Measurements from ENCODE around the gene PCDHA5.
A peak's percentile ranks its signal among the peaks of the same experiment; 100 is the strongest.
"Not testable (repeated sequence)": the region's sequence is repeated elsewhere in the genome, so short reads cannot be mapped to it uniquely, and the experiment has no call there.

Gene PCDHA5

DNA sequence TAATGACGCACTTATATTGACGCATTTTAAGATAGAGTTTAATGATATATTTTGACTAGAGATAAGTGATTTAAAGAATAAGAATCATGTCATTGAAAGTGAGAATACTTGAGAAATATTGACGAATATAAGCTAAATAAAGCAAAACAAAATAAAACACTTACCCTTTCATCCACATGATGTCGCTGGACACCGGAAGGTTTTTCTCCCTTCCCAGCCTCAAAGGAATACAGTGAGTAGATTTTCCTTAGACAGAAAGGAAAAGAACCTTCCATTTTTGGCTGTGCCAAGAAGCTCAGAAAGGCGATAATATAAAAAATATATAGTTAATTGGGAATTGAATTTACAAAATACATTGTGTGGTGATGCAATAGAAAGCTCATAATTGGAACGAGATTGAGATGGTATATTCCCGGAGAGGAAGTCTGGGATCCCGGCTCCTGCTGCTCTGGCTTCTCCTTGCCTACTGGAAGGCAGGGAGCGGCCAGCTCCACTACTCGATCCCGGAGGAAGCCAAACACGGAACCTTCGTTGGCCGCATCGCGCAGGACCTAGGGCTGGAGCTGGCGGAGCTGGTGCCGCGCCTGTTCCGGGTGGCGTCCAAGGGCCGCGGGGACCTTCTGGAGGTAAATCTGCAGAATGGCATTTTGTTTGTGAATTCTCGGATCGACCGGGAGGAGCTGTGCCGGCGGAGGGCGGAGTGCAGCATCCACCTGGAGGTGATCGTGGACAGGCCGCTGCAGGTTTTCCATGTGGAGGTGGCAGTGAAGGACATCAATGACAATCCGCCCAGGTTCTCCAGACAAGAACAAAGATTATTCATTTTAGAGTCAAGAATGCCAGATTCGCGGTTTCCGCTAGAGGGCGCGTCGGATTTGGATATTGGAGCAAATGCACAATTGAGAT lies at the start of gene PCDHA5:
PCDHA5 (plus strand) TSS at position 239 of the 906 bp plus-strand sequence.
- no peak for DNase-seq (ENCODE audit: low spot score)

DNA sequence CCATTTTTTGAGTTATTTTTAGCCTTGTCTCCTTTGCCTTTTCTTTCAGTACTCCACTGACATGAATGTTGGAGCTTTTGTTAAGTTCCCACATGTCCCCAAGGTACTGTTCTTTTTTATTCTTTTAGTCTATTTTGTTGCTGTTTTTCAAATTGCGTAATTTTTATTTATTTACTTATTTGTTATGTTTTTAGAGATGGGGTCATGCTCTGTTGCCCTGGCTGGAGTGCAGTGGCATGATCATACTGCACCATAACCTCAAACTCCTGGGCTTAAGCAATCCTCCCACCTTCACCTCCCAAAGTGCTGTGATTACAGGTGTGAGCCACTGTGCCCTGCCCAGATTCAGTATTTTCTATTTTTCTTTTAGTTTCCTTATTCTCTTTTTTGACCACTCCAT lies 40.9 kb upstream of the PCDHA5 start:
- no peak for DNase-seq (ENCODE audit: low spot score)

DNA sequence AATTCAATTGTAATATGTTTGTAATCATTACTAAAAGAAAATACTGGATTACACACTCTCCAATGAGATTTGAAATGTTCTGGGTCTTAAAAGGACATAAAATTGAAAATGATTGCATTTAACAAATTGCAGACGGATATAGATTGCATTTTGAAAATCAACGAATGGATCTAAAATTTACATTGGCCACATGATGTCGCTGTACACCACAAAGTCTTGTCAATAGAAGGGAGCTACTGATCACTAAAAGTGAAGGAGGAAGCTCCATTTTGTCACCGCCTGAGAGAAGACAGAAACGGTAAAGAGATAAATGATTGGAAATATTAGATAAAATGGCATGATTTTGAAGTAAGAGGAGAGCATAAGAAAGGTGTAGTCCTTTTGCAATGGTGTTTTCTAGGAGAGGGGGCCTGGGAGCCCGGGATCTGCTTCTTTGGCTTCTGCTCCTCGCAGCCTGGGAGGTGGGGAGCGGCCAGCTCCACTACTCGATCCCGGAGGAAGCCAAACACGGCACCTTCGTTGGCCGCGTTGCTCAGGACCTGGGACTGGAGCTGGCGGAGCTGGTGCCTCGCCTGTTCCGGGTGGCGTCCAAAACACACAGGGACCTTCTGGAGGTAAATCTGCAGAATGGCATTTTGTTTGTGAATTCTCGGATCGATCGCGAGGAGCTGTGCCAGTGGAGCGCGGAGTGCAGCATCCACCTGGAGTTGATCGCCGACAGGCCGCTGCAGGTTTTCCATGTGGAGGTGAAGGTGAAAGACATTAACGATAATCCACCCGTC lies 35.3 kb upstream of the PCDHA5 start, which contains the start of gene PCDHA1:
PCDHA1 (plus strand) TSS at position 236 of the 782 bp plus-strand sequence.
- DNase-seq (ENCODE audit: low spot score) = no peak

DNA sequence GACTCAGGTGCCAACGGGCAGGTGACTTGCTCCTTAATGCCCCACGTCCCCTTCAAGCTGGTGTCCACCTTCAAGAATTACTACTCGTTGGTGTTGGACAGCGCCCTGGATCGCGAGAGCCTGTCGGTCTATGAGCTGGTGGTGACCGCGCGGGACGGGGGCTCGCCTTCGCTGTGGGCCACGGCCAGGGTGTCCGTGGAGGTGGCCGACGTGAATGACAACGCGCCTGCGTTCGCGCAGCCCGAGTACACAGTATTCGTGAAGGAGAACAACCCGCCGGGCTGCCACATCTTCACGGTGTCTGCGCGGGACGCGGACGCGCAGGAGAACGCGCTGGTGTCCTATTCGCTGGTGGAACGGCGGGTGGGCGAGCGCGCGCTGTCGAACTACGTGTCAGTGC lies 34.0 kb upstream of the PCDHA5 start:
- DNase-seq (ENCODE audit: low spot score) = not testable (repeated sequence)

DNA sequence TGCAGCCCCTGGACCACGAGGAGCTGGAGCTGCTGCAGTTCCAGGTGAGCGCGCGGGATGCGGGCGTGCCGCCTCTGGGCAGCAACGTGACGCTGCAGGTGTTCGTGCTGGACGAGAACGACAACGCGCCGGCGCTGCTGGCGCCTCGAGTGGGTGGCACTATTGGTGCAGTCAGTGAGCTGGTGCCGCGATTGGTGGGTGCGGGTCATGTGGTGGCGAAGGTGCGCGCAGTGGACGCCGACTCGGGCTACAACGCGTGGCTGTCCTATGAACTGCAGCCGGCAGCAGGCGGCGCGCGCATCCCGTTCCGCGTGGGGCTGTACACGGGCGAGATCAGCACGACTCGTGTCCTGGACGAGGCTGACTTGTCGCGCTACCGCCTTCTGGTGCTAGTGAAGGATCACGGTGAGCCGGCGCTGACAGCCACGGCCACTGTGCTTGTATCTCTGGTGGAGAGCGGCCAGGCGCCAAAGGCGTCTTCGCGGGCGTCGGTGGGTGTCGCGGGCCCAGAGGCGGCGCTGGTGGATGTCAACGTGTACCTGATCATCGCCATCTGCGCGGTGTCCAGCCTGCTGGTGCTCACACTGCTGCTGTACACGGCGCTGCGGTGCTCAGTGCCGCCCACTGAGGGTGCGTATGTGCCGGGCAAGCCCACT lies 33.4 kb upstream of the PCDHA5 start:
- DNase-seq (ENCODE audit: low spot score) = not testable (repeated sequence)

DNA sequence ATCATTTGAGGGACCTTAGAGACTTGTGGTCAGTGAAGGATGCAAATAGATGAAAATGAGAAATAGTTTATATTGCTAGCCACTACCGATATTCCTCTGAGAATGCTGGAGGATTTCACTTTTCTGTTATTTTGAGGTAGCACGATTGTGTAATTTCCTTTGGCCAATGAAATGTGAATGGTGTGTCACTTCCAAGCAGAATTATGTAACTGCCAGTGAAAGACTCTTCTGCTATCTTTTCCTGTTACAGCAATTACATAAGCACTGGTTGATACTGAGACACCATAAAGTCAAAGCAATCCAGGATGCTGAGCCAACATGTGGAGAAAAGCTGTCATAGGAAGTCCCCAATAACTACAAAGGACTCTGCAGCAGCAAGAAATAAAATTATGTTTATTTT lies 30.3 kb upstream of the PCDHA5 start:
- DNase-seq (ENCODE audit: low spot score) = no peak

DNA sequence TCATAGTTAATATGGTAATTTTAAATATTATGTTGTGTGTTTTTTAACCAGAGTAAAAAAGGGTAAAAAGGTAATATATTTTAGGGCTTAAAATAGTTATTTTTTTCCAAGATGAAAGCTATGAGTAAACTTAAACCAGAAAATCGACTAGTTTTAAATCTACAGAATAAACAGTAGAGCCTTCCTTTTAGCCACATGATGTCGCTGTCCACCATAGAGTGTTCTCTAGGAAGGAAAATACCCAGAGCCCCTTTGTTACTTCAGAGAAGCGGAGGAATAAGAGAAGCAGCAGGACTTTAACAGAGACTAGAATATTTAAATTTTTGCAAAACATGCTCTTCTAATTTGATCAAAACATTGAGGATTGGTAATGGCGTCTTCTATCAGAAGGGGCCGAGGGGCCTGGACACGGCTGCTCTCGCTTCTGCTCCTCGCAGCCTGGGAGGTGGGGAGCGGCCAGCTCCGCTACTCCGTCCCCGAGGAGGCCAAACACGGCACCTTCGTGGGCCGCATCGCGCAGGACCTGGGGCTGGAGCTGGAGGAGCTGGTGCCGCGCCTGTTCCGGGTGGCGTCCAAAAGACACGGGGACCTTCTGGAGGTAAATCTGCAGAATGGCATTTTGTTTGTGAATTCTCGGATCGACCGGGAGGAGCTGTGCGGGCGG lies 26.7 kb upstream of the PCDHA5 start, which contains the start of gene PCDHA2:
PCDHA2 (plus strand) TSS at position 258 of the 664 bp plus-strand sequence.
- no peak for DNase-seq (ENCODE audit: low spot score)

DNA sequence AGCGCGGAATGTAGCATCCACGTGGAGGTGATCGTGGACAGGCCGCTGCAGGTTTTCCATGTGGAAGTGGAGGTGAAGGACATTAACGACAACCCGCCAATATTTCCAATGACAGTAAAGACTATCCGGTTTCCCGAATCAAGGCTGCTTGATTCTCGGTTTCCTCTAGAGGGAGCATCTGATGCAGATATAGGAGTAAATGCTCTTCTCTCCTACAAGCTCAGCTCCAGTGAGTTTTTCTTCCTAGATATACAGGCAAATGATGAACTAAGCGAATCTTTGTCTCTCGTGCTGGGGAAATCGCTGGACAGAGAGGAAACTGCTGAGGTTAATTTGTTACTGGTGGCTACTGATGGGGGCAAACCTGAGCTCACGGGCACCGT lies 26.2 kb upstream of the PCDHA5 start:
- peak; percentile 6 for DNase-seq (ENCODE audit: low spot score)

DNA sequence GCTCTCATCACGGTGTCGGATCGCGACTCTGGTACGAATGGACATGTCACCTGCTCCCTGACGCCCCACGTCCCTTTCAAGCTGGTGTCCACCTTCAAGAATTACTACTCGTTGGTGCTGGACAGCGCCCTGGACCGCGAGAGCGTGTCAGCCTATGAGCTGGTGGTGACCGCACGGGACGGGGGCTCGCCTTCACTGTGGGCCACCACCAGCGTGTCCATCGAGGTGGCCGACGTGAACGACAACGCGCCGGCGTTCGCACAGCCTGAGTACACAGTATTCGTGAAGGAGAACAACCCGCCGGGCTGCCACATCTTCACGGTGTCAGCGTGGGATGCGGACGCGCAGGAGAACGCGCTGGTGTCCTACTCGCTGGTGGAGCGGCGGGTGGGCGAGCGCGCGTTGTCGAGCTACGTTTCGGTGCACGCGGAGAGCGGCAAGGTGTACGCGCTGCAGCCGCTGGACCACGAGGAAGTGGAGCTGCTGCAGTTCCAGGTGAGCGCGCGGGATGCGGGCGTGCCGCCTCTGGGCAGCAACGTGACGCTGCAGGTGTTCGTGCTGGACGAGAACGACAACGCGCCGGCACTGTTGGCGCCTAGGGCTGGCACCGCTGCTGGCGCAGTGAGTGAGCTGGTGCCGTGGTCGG lies 25.2 kb upstream of the PCDHA5 start:
- DNase-seq (ENCODE audit: low spot score) = not testable (repeated sequence)

DNA sequence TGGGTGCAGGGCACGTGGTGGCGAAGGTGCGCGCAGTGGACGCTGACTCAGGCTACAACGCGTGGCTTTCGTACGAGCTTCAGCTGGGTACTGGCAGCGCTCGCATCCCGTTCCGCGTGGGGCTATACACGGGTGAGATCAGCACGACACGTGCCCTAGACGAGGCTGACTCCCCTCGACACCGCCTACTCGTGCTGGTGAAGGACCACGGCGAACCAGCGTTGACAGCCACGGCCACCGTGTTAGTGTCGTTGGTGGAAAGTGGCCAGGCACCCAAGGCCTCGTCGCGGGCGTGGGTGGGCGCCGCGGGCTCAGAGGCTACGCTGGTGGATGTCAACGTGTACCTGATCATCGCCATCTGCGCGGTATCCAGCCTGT lies 24.7 kb upstream of the PCDHA5 start:
- DNase-seq (ENCODE audit: low spot score) = no peak

DNA sequence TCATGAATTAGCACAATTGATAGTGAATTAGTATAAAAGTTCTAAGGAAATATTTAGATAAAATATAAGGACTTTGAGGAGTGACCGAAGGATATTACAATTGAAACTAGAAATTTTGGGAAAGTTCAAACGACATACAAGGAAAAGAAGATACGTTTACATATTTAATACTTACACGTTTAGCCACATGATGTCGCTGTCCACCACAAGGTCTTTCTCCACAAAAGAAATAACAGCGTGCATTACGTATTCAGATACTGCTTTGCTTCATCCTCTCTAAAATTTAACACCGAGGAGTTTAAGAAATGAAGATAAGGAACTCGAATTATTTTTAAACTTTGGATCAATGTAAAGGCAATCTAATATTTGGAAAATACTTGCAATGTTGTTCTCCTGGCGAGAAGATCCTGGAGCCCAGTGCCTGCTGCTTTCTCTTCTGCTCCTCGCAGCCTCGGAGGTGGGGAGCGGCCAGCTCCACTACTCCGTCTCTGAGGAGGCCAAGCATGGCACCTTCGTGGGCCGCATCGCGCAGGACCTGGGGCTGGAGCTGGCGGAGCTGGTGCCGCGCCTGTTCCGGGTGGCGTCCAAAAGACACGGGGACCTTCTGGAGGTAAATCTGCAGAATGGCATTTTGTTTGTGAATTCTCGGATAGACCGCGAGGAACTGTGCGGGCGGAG lies 20.5 kb upstream of the PCDHA5 start, which contains the start of gene PCDHA3:
PCDHA3 (plus strand) TSS at position 242 of the 678 bp plus-strand sequence.
- no peak for DNase-seq (ENCODE audit: low spot score)

DNA sequence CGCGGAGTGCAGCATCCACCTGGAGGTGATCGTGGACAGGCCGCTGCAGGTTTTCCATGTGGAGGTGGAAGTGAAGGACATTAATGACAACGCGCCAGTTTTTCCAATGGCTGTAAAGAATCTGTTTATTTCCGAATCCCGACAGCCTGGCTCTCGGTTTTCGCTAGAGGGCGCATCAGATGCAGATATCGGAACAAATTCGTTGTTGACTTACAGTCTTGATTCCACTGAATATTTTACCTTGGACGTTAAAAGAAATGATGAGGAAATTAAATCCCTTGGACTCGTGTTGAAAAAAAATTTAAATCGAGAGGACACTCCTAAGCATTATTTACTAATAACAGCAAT lies 19.9 kb upstream of the PCDHA5 start:
- no peak for DNase-seq (ENCODE audit: low spot score)

DNA sequence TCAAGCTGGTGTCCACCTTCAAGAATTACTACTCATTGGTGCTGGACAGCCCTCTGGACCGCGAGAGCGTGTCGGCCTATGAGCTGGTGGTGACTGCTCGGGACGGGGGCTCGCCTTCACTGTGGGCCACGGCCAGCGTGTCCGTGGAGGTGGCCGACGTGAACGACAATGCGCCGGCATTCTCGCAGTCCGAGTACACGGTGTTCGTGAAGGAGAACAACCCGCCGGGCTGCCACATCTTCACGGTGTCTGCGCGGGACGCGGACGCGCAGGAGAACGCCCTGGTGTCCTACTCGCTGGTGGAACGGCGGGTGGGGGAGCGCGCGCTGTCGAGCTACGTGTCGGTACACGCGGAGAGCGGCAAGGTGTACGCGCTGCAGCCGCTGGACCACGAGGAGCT lies 19.0 kb upstream of the PCDHA5 start:
- not testable (repeated sequence) for DNase-seq (ENCODE audit: low spot score)

DNA sequence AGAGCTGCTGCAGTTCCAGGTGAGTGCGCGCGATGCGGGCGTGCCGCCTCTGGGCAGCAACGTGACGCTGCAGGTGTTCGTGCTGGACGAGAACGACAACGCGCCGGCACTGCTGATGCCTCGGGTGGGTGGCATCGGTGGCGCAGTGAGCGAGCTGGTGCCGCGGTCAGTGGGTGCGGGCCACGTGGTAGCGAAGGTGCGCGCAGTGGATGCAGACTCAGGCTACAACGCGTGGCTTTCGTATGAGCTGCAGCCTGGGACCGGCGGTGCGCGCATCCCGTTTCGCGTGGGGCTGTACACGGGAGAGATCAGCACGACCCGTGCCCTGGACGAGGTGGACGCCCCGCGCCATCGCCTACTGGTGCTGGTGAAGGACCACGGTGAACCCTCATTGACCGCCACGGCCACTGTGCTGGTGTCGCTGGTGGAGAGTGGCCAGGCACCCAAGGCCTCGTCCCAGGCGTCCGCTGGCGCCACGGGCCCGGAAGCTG lies 18.6 kb upstream of the PCDHA5 start:
- no peak for DNase-seq (ENCODE audit: low spot score)

DNA sequence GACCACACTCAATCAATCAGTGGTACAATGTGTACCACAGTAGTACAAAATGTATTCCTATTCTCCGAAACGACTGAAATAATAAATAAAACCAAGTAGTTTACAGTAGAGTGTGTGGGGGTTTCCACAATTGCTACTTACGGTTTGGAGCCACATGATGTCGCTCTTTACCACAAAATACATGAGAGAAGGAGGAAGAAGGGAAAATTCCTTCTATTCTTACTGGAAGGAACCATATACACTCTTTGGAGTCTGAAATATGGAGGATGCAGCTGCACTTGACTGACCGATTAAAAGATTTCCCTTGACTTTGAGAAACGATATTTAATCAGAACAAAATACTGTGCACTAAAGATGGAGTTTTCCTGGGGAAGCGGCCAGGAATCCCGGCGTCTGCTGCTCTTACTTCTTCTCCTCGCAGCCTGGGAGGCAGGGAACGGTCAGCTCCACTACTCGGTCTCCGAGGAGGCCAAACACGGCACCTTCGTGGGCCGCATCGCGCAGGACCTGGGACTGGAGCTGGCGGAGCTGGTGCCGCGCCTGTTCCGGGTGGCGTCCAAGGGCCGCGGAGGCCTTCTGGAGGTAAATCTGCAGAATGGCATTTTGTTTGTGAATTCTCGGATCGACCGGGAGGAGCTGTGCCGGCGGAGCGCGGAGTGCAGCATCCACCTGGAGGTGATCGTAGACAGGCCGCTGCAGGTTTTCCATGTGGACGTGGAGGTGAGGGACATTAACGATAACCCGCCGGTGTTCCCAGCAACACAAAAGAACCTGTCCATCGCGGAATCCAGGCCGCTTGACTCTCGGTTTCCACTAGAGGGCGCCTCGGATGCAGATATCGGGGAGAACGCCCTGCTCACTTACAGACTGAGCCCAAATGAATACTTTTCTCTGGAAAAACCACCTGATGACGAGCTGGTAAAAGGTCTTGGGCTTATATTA lies 14.3 kb upstream of the PCDHA5 start, which contains the start of gene PCDHA4:
PCDHA4 (plus strand) TSS at position 235 of the 942 bp plus-strand sequence.
- no peak for DNase-seq (ENCODE audit: low spot score)

DNA sequence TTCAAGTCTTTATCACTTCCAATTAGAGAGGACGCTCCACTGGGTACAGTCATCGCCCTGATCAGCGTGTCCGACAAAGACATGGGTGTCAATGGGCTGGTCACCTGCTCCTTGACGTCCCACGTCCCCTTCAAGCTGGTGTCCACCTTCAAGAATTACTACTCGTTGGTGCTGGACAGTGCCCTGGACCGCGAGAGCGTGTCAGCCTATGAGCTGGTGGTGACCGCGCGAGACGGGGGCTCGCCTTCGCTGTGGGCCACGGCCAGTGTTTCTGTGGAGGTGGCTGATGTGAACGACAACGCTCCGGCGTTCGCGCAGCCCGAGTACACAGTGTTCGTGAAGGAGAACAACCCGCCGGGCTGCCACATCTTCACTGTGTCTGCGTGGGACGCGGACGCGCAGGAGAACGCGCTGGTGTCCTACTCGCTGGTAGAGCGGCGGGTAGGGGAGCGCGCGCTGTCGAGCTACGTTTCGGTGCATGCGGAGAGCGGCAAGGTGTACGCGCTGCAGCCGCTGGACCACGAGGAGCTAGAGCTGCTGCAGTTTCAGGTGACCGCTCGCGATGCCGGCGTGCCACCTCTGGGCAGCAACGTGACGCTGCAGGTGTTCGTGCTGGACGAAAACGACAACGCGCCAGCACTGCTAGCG lies 13.0 kb upstream of the PCDHA5 start:
- DNase-seq (ENCODE audit: low spot score) = not testable (repeated sequence)

DNA sequence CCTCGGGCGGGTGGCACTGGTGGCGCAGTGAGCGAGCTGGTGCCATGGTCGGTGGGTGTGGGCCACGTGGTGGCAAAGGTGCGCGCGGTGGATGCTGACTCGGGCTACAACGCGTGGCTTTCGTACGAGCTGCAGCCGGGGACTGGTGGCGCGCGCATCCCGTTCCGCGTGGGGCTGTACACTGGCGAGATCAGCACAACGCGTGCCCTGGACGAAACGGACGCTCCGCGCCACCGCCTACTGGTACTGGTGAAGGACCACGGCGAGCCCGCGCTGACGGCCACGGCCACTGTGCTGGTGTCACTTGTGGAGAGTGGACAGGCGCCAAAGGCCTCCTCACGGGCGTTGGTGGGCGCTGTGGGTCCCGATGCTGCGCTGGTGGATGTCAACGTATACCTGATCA lies 12.5 kb upstream of the PCDHA5 start:
- no peak for DNase-seq (ENCODE audit: low spot score)

DNA sequence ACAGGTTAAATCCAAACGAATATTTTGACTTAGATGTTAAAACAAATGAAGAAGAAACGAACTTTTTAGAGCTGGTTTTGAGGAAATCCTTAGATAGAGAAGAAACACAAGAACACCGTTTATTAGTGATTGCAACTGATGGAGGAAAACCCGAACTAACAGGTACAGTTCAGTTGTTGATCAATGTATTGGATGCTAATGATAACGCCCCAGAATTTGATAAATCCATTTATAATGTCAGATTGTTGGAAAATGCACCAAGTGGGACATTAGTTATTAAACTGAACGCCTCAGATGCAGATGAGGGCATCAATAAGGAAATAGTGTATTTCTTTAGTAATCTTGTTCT lies 842 bp downstream of the PCDHA5 start:
- DNase-seq (ENCODE audit: low spot score) = no peak

DNA sequence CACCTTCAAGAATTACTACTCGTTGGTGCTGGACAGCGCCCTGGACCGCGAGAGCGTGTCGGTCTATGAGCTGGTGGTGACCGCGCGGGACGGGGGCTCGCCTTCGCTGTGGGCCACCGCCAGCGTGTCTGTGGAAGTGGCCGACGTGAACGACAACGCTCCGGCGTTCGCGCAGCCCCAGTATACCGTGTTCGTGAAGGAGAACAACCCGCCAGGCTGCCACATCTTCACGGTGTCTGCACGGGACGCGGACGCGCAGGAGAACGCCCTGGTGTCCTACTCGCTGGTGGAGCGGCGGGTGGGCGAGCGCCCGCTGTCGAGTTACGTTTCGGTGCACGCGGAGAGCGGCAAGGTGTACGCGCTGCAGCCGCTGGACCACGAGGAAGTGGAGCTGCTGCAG lies 1.6 kb downstream of the PCDHA5 start:
- DNase-seq (ENCODE audit: low spot score) = not testable (repeated sequence)
